Thyroid gland (tissue), 4 donors: ENCODE results near the gene LHX4.

Experiments
- CTCF ChIP-seq, 6 experiments: fragments of 200-600 bp in 3 of 6; fragments of 450-650 bp in 3 of 6; sonication (generic) in 3 of 6; IDR thresholded peaks; one replicate each; pipeline ENCODE4 v1.5.1; 2016 to 2019; ENCODE audit warnings: antibody characterized with exemption in 6 of 6, mild to moderate bottlenecking in 2 of 6, inconsistent platforms in 1 of 6, moderate library complexity in 1 of 6
- POLR2A ChIP-seq, 2 donors: fragments of 450-650 bp; IDR thresholded peaks; one replicate each; pipeline ENCODE4 v1.6.1; 2017; ENCODE audit warnings: antibody characterized with exemption in 2 of 2, mild to moderate bottlenecking in 2 of 2, moderate library complexity in 1 of 2

- TF ChIP-seq CTCF (IDR thresholded peaks at IDR 0.05) = no peak
- TF ChIP-seq POLR2A (IDR thresholded peaks at IDR 0.05) = no peak
Measured at GRCh38 chr1:180281490-180281889, 51.4 kb downstream of the LHX4 start.
